ENCODE measurements around the gene LDLR. TPM values are rescaled to one million over a fixed set of nuclear protein-coding genes. Genes with fewer than 3 reads are reported as not detected.

LDLR gene
- total RNA-seq, 1 donor from 2014 or later = 39.3 TPM

GRCh38 chr19:11054628-11055027 is 34.6 kb upstream of the LDLR start:
- no peaks in the 10 kb centered on the region for H3K79me2 ChIP-seq (ENCODE audit: low read depth)
- no peak overlapping the region for H3K4me3 Mint-ChIP-seq
- no peaks in the 10 kb centered on the region for H3F3A ChIP-seq (ENCODE audit: low read depth)
- peaks cover 13% of the 10 kb centered on the region for H4K20me1 ChIP-seq (ENCODE audit: low read depth)
- no peaks in the 10 kb centered on the region for H3K27me3 ChIP-seq
- peaks cover 2% of the 10 kb centered on the region for H3K27me3 Mint-ChIP-seq (ENCODE audit: insufficient read depth, low read depth)
- no peak overlapping the region for H3K4me3 ChIP-seq
- H3K27ac ChIP-seq = no peak overlapping the region
- peak overlapping the region; percentile 46 for H3K27ac Mint-ChIP-seq
- no peaks in the 10 kb centered on the region for H3K4me1 Mint-ChIP-seq
- H2AFZ ChIP-seq (replicated peaks) = no peak overlapping the region
- H3K9me3 ChIP-seq (ENCODE audit: low read depth) = no peaks in the 10 kb centered on the region
- H3K36me3 Mint-ChIP-seq = peaks cover 21% of the 10 kb centered on the region
- H3K4me1 ChIP-seq = no peaks in the 10 kb centered on the region
- no peak overlapping the region for H3K4me2 ChIP-seq
- no peaks in the 10 kb centered on the region for H3K9me3 Mint-ChIP-seq
- H3K9ac ChIP-seq = no peak overlapping the region
- no peak for DNase-seq (ENCODE audit: low spot score)
- no peaks in the 10 kb centered on the region for H3K36me3 ChIP-seq
- TF ChIP-seq CTCF (IDR thresholded peaks at IDR 0.05) (no peak), EZH2 (IDR thresholded peaks at IDR 0.05) (no peak), EZH2phosphoT487 (IDR thresholded peaks at IDR 0.05) (no peak)

- no peak for DNase-seq (ENCODE audit: low spot score)
- H3K9ac ChIP-seq = no peak overlapping the region
- no peaks in the 10 kb centered on the region for H3K4me1 ChIP-seq
- H3K79me2 ChIP-seq (ENCODE audit: low read depth) = no peaks in the 10 kb centered on the region
- Mint-ChIP-seq H3K27me3 (ENCODE audit: insufficient read depth, low read depth) (no peaks in the 10 kb centered on the region), H3K36me3 (peaks cover 26% of the 10 kb centered on the region), H3K4me1 (no peaks in the 10 kb centered on the region), H3K4me3 (peak overlapping the region; percentile 27), H3K9me3 (no peaks in the 10 kb centered on the region), H3K27ac (no peak overlapping the region)
- H3K27me3 ChIP-seq = no peaks in the 10 kb centered on the region
- no peak overlapping the region for H3K4me2 ChIP-seq
- no peaks in the 10 kb centered on the region for H3K9me3 ChIP-seq (ENCODE audit: low read depth)
- TF ChIP-seq EZH2 (IDR thresholded peaks at IDR 0.05) (no peak), EZH2phosphoT487 (IDR thresholded peaks at IDR 0.05) (no peak), CTCF (IDR thresholded peaks at IDR 0.05) (no peak)
- no peak overlapping the region for H2AFZ ChIP-seq (replicated peaks)
- H3K4me3 ChIP-seq = no peak overlapping the region
- H3K27ac ChIP-seq = no peak overlapping the region
- H4K20me1 ChIP-seq (ENCODE audit: low read depth) = peaks cover 3% of the 10 kb centered on the region
- H3K36me3 ChIP-seq = no peaks in the 10 kb centered on the region
- no peaks in the 10 kb centered on the region for H3F3A ChIP-seq (ENCODE audit: low read depth)
These were observed 30.8 kb upstream of the LDLR start for GRCh38 chr19:11058246-11059030.

- H3K4me2 ChIP-seq = no peak overlapping the region
- H3K27me3 ChIP-seq = no peaks in the 10 kb centered on the region
- H3K9me3 ChIP-seq (ENCODE audit: low read depth) = no peaks in the 10 kb centered on the region
- Mint-ChIP-seq H3K9me3 (no peaks in the 10 kb centered on the region), H3K4me1 (no peaks in the 10 kb centered on the region), H3K27ac (peak overlapping the region; percentile 68), H3K27me3 (ENCODE audit: insufficient read depth, low read depth) (no peaks in the 10 kb centered on the region), H3K4me3 (no peak overlapping the region), H3K36me3 (peaks cover 26% of the 10 kb centered on the region)
- H3K4me1 ChIP-seq = no peaks in the 10 kb centered on the region
- peaks cover 3% of the 10 kb centered on the region for H4K20me1 ChIP-seq (ENCODE audit: low read depth)
- H3K4me3 ChIP-seq = no peak overlapping the region
- H3K36me3 ChIP-seq = no peaks in the 10 kb centered on the region
- H3K9ac ChIP-seq = no peak overlapping the region
- no peak overlapping the region for H2AFZ ChIP-seq (replicated peaks)
- no peak overlapping the region for H3K27ac ChIP-seq
- TF ChIP-seq CTCF (IDR thresholded peaks at IDR 0.05) = no peak
- TF ChIP-seq EZH2 (IDR thresholded peaks at IDR 0.05) = no peak
- TF ChIP-seq EZH2phosphoT487 (IDR thresholded peaks at IDR 0.05) = no peak
- no peak for DNase-seq (ENCODE audit: low spot score)
- no peaks in the 10 kb centered on the region for H3F3A ChIP-seq (ENCODE audit: low read depth)
- no peaks in the 10 kb centered on the region for H3K79me2 ChIP-seq (ENCODE audit: low read depth)
These were observed 29.5 kb upstream of the LDLR start for GRCh38 chr19:11059511-11060358.
